HG02798 (cell line): Measurements from ENCODE around the gene MACROD2.

Source experiments
- ATAC-seq: cut with Tn5 transposase; IDR thresholded peaks from one replicate; pipeline ENCODE4 v1.9.1; 2021; ENCODE audit warnings: mild to moderate bottlenecking; ENCODE audit not compliant: unreplicated experiment, poor library complexity

Gene MACROD2

DNA sequence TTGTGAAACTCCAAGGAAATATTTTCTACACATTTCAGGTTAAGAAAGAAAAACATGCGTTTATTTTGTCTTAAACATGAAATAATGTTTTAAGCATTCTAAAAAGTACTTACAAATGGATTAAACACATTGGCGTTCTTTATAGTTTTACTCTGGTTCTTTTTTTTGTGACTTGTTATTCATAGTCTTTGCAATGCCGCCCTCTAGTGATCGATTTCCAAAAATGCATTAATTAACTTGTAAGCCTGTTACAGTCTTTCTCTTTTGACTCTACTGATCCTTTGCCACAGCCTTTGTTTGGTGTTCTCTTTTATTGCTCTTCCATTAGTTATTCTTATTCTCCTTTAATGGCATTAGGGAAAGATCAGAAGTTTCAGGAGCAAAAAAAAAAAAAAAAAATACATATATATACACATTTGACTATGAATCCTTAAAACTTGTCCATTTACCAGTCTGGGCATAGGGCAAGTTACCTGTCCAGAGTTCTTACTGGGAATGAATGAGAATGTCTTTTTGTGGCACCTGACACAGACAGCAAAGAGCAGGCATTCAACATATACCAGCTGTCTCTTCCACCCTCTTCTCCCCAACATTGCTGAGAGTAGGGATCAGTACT, 59.9 kb downstream of the MACROD2 start:
- peak; percentile 59 for ATAC-seq

DNA sequence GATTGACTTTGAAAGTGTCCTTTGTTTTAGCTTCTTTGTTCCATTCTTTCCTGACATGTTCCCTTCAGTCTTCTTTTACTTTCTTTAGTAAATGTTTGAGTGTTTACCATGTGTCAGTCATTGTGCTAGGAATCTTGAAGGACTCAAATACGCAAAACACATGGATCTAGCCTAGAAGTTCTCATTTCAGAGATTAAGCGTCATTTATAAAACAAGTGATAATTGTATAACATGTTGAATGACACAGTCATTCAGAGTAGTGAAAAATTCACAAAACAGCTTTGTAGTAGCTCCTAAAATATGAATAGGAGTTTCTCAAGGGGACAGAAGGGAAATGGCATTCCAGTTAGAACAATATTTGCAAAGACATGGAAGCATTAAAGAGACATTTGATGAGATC, 66.9 kb downstream of the MACROD2 start:
- no peak for ATAC-seq

DNA sequence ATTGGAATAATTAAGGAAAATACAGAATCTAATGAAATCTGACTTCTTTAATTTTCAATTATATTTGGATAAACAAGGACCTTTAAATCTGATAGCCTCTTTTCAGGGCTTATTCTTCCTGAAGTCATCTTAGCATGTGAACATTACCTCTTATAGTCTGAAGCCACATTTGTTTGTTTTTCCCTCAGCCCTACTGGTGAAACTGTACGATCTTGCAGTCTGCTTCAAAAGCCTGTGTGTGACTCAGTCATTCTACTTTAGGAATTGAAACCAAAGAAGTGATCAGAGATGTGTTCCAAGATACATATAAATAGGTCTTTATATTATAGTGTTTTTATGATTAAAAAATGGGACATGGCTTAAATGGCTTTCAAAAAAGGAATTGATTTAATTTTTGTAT, 67.5 kb downstream of the MACROD2 start:
- ATAC-seq: no peak

DNA sequence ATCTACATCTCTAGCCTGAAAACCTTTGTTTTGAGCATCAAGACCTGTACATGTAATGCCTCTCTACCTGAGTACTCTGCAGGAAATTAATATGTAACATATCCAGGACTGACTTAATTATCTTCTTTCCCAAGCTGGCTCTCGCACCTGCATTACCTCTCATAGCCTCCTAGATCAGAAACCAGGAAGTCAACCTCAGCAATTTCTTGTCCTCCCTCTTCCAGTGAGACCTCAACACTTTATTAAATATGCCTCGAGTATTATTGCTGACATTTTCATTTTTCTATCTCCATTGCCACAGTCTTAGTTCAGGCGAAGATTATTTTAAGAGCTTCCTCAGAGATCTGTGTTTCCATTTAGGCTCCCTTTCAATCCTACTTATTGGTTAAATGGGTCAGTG, 69.0 kb downstream of the MACROD2 start:
- no peak for ATAC-seq

DNA sequence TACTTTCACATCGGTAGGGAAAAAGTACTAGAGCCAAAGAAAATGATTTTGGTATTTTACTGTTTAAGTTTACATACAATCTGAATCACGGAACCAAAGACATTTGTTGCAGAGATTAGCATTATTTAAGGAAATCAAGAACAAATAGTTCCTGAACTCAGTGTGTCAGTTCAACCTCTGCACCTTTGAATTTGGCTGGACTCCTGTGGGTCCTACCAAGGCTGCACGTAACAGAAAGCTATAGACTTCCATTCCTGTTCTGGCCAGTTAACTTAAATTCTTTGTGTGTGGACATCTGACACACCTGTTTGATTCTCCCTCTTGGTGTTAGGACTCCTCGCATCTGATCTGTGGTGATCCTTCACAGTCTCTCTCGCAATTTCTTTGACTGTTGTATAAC, 69.6 kb downstream of the MACROD2 start:
- no peak for ATAC-seq

DNA sequence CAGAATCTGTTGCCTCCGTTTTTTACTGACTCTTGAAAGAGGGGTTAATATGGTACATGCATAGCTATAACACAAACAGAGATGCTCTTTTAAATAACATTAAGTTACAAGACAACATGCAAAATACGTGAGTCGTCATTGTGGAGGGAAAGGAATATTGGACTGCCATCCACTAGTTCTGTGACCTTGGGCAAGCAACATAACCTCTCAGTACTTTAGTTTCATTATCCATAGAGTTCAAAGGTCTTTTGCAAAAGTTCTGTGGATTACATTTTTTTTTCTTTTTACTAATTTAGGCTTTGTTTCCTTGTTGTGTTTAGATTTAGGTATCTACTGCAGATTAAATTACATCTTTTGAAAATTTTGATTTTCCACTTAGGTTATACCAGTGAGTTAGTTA, 70.5 kb downstream of the MACROD2 start:
- no peak for ATAC-seq

DNA sequence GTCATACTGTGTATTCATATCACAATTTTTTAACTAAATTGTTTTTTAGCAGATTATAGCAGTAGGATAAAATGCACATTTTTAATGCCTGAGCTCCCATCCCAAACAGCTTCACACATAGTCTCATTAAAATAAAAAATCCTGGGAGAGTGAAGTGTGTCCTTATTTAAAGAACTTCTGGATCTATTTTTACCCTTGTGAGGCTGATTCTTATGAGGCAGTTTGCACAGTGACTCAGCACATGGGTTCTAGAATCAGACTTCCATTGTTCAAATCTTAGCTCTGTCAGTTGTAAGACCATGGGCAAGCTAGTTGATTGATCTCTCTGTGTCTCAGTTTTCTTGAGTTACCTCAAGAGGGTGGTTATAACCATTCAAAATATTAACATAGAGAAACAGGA, 72.3 kb downstream of the MACROD2 start:
- ATAC-seq: no peak

DNA sequence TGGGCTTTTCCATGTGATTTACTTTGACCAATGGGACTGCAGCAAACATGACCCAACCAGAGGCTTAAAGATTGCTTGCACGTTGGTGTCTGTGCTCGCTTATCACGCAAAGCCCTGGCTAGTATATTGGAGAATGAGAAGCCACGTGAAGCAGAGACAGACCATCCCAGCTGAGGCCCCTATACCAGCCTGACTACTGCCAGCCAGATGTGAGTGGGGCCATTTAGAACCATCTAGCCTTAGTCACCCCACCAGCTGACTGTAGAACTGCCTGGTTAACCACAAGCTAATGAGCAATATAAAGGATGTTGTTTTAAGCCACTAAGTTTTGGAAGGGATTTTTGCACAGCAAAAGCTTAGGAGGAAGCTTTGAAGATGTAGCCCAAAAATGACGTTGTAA, 74.5 kb downstream of the MACROD2 start:
- ATAC-seq: no peak

DNA sequence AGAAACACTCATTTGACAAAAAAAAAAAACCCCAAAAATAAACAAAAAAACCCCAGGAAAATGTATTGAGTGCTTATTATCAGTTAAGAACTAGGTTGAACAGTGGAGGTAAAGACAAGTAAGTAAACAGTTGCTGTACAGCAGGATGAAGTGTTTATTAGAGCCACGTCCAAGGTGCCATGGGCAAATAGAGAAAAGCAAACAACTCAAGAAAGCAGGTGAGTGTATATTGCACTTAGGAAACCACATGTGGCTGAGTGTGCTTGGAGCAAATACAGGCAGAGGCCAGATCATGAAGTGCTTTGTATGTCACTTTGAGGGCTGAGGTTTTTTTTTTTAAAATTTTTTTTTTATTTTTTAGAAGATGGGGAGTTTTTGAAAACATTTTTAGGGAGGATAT, 98.3 kb downstream of the MACROD2 start:
- ATAC-seq: no peak

DNA sequence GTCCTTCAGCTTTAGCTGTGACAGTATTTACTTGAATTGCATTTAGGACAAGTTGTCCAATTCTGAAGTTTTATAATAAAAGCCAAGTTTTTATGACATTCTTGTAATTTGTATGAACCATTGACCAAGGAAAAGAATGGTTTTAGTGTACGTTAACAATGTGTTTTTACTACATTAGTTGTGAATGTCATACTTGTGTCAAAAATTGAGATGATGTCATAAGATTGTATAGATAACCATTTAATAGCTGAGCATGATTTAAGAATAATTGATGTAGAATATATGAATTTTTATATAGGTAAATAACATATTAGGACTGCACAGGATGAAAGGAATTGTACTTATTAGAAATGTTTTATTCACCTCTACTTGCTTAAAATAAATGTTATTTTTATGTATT, 102.9 kb downstream of the MACROD2 start:
- ATAC-seq: no peak

DNA sequence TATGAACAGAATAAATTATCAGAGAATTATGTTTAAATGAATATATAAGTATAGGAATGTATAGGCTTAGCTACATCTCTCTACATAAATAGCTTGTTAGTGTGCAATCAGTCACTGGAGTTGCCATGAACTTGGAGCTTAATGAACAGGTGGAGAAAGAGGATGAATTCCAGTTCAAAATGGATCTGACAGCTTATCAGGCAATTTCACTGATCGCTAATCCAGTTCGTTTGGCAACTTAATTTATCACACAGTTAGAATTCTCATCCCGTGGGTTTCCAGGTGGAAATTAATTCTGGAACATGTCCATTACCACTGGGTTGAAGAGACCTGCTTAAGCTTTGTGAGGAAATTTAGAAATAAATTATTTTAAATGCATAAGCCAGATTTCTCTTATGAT, 118.1 kb downstream of the MACROD2 start:
- no peak for ATAC-seq

DNA sequence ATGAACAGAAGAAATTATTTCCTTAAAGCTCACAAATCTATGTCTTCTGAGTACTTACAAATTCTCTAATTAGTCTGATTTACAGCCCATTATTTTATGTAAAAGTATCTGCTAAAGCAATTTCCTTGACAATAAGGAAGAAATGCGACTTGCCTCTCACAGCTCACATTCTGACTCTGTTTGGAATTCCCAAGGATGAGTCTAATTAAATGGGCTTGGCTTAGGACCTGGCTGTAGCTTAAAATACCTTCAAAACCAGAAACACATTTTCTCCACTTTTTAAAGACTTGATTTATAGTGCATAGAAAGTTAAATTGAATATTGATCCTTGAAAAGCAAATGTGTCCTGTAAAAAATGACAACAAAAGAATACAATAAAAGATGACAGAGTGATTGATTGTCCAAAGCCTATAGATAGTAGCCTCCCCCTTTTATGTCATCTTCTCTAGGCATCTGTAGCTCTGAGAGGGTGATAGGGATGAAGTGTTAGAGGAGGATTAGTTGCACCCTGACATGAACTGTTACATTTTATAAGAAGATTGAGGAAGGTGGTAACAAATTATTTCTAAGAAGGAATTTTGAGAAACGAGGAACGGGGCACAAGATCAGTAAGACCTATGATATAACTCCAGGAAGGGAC, 118.9 kb downstream of the MACROD2 start:
- ATAC-seq: no peak

DNA sequence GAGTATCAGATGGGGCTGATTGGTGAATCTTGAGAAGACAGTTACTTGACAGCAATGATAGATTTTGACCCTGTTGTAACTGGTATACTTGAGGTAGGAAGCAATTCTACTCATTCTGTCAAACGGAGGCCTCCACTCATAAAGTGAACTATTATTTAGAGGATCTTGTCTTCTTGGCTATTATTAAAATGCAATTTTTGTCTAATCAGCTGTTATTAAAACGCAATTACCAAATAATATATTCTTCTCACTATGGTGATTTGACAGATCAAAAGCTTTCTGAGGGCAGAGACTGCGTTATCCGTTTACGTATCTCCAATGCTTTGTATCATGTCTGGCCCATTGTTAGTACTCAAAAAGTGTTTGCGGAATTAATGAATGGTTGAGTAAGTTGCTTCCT, 120.7 kb downstream of the MACROD2 start:
- ATAC-seq: no peak

DNA sequence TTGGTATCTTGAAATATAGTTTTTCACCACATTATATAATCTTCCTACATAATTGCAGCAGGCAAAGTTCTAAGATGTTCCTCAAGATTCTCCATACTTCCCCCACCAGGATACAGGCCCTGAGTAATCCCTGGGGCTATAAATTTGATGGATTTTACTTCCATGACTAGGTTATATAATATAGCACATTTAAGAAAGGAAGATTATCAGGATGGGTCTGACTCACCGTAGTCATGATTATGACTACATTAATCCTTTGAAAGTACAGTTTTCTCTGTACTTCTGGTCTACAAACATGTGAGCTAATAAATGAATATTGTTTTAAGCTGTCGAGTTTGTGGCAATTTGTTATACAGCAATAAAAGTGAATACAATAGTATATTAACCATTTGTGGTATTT, 122.5 kb downstream of the MACROD2 start:
- no peak for ATAC-seq

DNA sequence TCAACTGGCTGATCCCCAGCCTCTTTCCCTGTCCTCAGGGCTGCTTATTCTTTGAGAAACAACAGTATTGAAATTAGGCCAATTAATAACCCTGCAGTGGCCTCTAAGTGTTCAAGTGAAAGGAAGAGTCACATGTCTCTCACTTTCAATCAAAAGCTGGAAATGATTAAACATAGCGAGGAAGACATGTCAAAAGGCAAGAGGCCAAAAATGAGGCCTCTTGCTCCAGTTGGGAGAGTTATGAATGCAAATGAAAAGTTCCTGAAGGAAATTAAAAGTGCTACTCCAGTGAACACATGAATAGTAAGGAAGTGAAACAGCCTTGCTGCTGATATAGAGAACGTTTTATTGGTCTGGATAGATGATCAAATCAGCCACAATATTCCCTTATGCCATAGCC, 131.5 kb downstream of the MACROD2 start:
- ATAC-seq: no peak

DNA sequence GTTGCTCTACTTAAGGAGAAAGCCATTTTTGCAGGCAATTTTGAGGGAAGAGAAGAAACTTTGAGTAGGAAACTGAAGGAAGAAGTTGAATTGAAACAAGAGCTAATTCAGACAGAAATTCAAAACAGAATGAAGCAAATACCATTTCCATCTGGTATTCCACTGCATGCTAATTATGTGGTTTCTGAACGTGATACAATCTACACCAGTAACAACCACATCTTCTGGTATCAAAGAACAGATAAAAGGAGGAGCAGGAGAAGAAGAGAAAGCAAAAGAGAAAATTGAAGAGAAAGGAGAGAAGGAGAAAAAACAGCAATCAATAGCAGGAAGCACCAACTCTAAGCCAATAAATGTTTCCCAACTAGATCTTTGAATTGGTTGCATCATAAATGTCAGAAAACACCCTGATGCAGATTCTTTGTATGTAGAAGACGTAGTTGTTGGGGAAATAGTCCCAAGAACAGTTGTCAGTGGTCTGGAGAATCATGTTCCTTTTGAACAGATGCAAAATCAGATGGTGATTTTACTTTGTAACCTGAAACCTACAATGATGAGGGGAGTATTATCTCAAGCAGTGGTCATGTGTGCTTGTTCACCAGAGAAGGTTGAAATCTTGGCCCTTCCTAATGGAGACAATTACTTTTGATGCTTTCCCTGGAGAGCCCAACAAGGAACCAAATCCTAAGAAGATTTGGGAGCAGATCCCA, 132.4 kb downstream of the MACROD2 start:
- no peak for ATAC-seq

DNA sequence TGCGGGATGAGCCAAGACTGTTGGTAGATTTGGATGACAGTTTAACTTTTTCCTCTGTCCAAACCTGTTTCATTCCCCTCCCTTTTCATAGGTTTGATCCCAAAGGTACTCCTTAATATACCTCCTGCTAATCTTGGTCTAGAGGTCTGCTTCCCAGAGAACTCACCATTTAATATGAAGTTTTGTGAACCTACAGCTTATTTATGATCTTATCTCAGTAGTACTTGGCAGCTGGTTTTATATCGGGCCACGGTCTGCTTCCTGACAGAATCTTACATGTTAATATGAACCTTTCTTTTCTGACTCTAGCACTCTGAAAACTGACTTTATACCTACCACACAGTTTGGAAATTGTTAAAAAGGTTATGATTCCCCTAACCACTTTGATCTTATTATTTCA, 138.7 kb downstream of the MACROD2 start:
- ATAC-seq: no peak

DNA sequence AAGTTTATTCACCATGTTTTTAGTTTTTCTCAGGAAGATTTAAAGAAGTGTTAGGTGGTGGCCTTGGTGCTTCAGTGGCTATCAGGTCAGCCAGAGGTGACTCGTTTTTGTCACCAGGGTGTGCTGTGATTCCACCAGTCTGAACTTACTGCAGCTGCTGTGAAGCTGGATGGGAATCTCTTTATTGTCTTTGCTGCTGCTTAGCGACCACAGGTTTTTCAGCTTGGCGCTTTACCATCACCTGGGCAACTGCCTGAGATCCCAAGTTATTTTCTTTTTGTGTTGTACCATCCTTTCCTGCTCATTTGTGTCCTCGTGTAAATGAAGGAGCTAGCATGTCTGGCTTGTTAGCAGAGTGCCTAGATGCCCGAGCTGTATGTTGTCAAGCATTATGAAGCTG, 146.9 kb downstream of the MACROD2 start:
- ATAC-seq: no peak

DNA sequence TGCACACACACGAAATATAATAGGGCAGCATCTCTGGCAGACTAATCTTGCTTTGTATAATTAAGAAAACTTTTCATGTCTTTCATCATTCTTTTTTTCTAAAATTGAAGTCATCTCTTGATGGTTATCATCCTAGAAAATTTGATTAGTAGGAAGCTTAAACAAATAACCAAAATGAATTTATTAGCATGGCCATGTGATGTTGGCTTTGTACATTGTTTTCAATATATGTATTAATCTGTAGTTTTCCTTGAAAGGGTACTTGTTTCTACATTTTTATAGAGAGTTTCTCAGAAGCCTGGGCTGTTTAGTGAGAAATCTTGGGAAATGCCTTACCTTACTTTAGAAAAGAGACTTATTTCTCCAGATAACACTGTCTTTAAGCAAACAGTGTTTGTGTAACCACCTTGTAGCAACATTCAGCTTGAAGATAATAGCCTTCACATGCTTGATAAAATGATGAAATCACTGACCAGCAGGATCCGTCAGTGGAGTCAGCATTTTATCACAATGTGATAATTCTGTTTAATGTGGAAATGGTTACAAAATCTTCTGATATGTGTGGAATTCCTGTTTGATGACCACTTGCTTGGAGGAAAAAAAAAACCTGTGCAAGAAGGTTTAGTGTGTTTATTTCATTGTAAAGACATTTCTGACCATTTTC, 147.8 kb downstream of the MACROD2 start:
- no peak for ATAC-seq

DNA sequence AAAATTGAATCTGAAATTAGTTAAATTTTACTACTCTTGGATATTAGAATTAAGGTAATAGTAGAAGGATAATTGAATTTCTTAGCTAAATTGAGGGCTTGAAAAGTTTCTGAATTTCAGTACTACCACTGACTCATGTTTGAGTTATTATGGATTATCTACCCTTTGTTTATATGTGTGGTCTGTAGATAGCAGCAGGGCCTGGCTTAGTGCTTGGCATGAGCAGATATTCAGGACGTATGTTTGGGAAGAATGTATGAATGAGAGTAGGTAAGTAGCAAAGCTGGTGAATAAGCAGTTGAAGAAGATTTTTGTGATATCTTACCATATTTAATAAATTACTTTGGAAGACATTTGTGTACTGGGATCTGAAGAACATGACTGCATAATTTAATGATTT, 152.7 kb downstream of the MACROD2 start:
- no peak for ATAC-seq

DNA sequence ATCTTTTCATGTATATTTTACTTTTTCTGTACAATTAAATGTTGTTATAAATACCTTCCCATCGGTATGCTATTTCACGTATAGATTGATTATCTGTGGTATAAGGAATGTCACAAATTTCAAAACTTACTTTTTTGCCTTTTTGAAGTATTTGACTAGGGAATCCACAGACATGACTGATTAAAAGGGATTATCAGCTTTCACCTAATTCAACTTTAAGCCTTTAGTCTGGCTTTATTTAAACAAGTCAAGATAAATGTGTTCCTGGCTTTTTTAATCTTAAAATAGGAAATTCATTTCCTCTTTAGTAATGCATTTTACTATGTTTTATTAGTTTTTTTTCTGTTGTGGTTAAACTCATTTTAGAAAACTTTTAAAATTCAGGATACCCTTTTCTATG, 160.0 kb downstream of the MACROD2 start:
- no peak for ATAC-seq
